Stimulated activated naive CD8-positive, alpha-beta T cell treated with anti-CD3 and anti-CD28 coated beads, Interleukin-15, amount 100 ng/mL, for 72 hours (primary cell): ENCODE measurements around the gene DHX38.
A peak's percentile ranks its signal among the peaks of the same experiment; 100 is the strongest.
"Not testable (repeated sequence)": the region's sequence is repeated elsewhere in the genome, so short reads cannot be mapped to it uniquely, and the experiment has no call there.

ENCODE experiments used
- ATAC-seq: fragments of 150-1000 bp; cut with Tn5 transposase; 2 replicates; pipeline ENCODE4 v1.10.0; 2021; ENCODE audit warnings: mild to moderate bottlenecking, moderate library complexity
- DNase-seq, 2 donors: peaks; one replicate each; pipeline ENCODE4 v3.0.0; 2021 to 2022
- H3K27ac Mint-ChIP-seq, 2 donors: one replicate each; pipeline ENCODE4 v1.8.0; 2022; ENCODE audit warnings: mild to moderate bottlenecking in 2 of 2, mixed read lengths in 2 of 2, moderate library complexity in 2 of 2
- H3K27me3 Mint-ChIP-seq: one replicate; pipeline ENCODE4 v1.8.0; 2022; ENCODE audit warnings: mixed read lengths
- H3K4me1 Mint-ChIP-seq: one replicate; pipeline ENCODE4 v1.8.0; 2022; ENCODE audit warnings: mild to moderate bottlenecking, mixed read lengths
- H3K4me3 Mint-ChIP-seq, 2 donors: one replicate each; pipeline ENCODE4 v1.8.0; 2022; ENCODE audit warnings: mild to moderate bottlenecking in 2 of 2, mixed read lengths in 2 of 2, moderate library complexity in 1 of 2
- H3K9me3 Mint-ChIP-seq, 2 donors: one replicate each; pipeline ENCODE4 v1.8.0; 2022; ENCODE audit warnings: mixed read lengths in 2 of 2

Gene DHX38

DNA sequence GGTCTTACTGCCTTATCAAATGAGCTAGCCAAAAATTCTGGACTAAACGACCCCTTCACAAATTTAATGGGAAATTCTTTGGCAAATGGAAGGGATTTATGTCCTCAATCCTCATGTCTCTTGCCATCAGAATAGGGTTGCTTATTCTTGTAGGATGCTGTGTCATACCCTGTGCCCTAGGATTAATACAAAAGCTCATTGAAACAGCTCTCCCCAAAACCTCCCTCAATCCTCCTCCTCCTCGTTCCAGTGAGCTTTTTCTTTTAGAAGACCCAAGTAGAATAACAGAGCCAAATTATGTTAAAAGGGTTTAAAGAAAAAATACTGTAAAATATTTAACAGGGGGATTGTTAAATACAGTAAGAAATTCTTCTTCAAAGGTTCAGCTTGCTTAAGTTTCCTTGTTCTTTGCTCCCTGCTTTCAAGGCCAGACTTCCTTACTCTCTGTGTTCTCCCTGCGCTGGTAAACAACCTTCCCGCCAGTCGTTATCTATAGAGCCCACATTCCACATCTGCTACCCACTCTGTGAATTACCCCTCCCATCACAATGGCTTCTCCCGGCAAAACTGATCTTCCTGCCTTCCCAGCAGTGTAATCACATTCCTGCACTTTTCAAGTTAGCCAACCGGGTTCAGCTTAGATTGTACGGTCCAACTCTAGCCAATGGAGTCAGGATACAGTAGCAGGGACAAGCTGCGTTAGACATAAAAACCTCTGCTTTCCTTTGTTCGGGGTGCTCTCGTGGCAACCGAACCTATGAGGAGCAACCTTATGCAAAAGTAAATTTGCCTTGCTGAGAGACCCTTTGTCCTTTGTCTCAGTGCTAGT lies 20.9 kb upstream of the DHX38 start:
- H3K4me1 Mint-ChIP-seq, result no peaks in the 10 kb centered on the region
- peak overlapping the region in 1 of 2 donors; percentile 16 for H3K27ac Mint-ChIP-seq
- no peaks in the 10 kb centered on the region for H3K27me3 Mint-ChIP-seq
- no peak overlapping the region for H3K4me3 Mint-ChIP-seq
- DNase-seq (no peak), ATAC-seq (no peak)
- H3K9me3 Mint-ChIP-seq, result no peaks in the 10 kb centered on the region

DNA sequence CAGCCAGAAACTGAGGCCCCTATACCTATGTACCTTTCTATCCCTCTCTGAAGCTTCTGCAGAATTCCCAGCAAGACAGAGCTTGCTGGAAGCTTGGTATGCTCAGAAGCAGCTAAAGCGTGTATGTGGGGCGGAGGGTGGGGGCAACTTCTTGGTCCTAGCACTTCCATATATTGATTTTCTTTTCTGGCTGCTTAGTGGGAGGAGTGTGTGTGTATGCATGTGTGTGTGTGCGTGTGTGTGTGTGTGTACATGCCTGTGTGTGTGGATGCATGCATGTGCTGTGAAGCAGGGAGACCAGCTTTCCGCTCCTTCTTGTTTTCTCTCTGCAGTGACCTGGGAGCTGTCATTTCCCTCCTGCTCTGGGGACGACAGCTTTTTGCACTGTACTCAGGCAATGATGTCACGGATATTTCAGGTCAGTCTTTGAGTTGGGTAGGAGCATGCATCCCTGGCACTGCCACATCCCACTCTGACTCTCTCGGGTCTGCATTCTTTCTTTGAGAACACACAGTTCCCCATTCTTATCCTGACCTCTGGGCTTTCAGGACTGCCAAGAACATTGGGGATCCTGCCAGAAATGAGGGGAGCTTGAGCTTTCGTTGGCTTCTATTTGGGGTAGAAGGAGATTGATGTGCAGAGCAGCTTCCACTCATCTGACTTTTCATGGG lies 20.0 kb upstream of the DHX38 start:
- ATAC-seq, result no peak
- H3K27ac Mint-ChIP-seq, result peak overlapping the region in 1 of 2 donors; percentile 40

DNA sequence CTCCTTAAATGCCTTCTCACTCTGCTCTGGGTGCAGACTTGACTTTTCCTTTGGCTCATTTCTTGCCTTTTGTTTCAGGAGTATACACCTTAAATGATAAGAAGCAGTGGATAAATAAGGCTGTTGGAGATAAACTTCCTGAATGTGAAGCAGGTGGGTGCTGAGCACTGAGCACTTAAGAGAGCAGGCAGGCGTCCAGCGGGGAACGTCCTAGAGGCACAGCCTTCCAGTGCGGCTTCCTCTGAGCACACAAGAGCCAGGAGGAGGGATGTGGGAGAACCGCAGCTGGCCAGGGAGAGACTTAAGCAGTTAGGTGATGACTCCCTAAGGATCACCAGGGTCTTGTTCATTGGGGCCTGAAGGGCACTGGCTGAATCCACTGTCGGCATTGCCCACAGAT lies 18.6 kb upstream of the DHX38 start:
- H3K4me1 Mint-ChIP-seq, result not testable (repeated sequence)

More for the DNA sequence above, 20.0 kb upstream of the DHX38 start:
- Mint-ChIP-seq H3K4me1 (no peaks in the 10 kb centered on the region), H3K4me3 (no peak overlapping the region), H3K27me3 (no peaks in the 10 kb centered on the region), H3K9me3 (no peaks in the 10 kb centered on the region)
- DNase-seq, result no peak

DNA sequence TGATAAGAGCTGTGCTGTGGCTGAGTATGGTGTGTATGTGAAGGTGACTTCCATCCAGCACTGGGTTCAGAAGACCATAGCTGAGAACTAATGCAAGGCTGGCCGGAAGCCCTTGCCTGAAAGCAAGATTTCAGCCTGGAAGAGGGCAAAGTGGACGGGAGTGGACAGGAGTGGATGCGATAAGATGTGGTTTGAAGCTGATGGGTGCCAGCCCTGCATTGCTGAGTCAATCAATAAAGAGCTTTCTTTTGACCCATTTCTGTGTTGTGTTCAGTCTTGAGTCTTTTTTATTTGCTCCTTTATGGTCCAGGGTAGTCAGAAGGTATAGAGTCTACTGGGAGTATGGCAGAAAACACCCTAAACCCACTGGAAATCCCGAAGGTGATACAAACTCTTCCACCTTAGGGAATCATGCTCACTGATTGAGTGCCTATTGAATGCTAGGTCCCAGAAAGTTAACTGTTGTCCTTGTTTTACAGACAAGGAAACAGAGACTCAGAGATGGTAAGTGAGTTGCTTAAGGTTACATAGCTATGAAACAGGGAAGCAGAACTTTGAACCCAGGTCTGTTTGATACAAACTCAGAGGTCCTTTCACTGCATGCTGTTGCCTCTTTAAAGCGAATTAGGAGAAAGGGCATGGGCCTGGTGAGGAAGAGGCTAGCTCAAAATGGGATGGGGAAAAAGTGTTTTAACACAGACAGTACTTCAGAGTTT lies 16.5 kb upstream of the DHX38 start:
- not testable (repeated sequence) for ATAC-seq, H3K4me3 Mint-ChIP-seq, DNase-seq, H3K4me1 Mint-ChIP-seq, H3K27me3 Mint-ChIP-seq, H3K9me3 Mint-ChIP-seq
- peak overlapping the region in 1 of 2 donors; percentile 68 for H3K27ac Mint-ChIP-seq

More for the DNA sequence above, 18.6 kb upstream of the DHX38 start:
- not testable (repeated sequence) for H3K27ac Mint-ChIP-seq, H3K4me3 Mint-ChIP-seq, H3K9me3 Mint-ChIP-seq, ATAC-seq, DNase-seq, H3K27me3 Mint-ChIP-seq

DNA sequence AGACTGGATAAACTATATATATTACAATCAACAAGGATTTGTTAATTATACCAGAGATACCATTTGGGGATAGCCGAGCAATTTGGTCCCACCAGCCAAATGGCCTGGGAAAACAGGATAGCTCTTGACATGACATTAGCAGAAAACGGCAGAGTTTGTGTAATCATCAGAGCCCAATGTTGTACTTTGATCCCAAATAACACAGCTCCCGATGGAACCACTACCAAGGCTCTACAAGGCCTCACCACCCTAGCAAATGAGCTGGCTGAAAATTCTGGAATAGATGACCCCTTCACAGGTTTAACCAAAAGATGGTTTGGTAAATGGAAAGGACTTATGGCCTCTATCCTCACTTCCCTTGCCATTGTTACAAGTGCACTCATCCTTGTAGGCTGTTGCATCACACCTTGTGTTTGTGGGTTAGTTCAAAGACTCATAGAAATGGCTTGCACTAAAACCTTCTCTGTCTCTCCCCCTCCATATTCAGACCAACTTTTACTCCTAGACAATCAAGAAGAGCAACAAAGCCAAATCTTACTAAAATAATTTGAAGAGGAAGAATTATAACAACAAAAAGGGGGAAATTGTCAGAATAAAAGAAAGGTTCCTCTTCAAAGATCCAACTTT lies 9.8 kb upstream of the DHX38 start:
- Mint-ChIP-seq H3K27me3 (no peaks in the 10 kb centered on the region), H3K9me3 (peaks cover 5 to 17% of the 10 kb centered on the region in 2 donors), H3K4me1 (no peaks in the 10 kb centered on the region), H3K4me3 (no peak overlapping the region), H3K27ac (peak overlapping the region in 1 of 2 donors; percentile 24)
- DNase-seq (no peak), ATAC-seq (no peak)

DNA sequence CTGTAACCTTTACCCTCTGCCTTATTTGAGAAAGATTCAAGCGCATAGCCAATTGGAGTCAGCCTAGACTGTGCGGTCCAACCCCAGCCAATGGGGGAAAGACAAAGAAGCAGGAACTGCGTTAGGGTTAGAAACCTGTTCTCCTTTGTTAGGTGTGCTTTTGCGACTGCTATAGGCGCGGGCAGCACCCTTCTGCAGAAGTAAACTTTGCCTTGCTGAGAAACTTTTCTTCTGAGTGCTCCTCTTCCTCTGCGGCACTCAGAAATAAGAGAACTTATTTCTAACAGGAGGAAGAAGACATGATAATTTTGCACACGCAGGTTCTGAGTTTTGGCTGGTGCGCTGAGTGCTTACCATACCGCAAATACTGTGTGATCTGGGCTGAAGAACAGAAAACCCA lies 9.2 kb upstream of the DHX38 start:
- ATAC-seq (no peak), DNase-seq (no peak)
- Mint-ChIP-seq H3K9me3 (peaks cover 5 to 17% of the 10 kb centered on the region in 2 donors), H3K4me1 (no peaks in the 10 kb centered on the region), H3K4me3 (no peak overlapping the region), H3K27ac (peak overlapping the region in 1 of 2 donors; percentile 27), H3K27me3 (no peaks in the 10 kb centered on the region)

DNA sequence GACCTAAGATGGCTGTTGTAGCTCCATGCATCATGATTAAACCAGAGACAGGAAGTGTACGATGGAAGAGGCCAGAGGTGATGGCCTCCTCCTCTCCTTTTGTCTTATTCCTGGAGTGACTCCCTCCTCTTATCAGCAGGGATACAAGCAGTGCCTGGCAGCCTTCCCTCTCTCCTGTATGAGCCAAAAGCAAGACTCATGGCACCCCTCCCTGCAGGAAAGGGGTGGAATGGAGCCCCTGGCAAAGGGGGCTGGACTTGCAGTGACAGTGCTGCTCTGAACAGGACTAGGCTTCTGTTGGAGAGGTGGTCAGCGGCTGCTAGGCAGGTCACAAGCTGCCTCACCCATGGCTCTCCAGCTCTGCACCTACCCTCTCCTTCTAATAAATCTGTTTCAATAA lies 8.6 kb upstream of the DHX38 start:
- Mint-ChIP-seq H3K27me3 (no peaks in the 10 kb centered on the region), H3K27ac (no peak overlapping the region), H3K4me3 (no peak overlapping the region), H3K9me3 (peaks cover 5 to 17% of the 10 kb centered on the region in 2 donors), H3K4me1 (peaks cover 2% of the 10 kb centered on the region)
- DNase-seq, result no peak
- no peak for ATAC-seq

DNA sequence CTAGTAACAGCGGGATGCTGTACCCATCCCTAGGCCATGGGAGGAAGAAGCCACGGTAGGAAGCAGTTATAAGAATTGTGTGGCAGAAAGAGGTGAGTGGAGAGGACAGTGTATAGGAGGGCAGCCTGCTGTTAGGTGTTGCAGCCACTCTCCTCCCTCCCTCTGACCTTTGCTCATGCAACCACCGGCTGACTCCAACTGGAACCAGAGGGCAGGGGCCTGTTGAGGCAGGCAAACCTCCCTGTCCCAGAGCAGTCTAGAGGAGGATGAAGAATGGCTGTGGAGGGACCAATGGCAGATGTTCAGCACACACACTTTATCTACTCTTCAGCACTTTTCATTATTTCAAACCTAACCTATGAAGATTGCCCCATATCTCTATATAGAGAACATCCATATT lies 2.4 kb upstream of the DHX38 start:
- H3K9me3 Mint-ChIP-seq, result no peaks in the 10 kb centered on the region
- peaks cover 50% of the 10 kb centered on the region for H3K4me1 Mint-ChIP-seq
- no peak for DNase-seq
- H3K27ac Mint-ChIP-seq, result peak overlapping the region; percentile 77 to 79
- no peak for ATAC-seq
- H3K27me3 Mint-ChIP-seq, result no peaks in the 10 kb centered on the region
- H3K4me3 Mint-ChIP-seq, result peak overlapping the region; percentile 45 to 97

DNA sequence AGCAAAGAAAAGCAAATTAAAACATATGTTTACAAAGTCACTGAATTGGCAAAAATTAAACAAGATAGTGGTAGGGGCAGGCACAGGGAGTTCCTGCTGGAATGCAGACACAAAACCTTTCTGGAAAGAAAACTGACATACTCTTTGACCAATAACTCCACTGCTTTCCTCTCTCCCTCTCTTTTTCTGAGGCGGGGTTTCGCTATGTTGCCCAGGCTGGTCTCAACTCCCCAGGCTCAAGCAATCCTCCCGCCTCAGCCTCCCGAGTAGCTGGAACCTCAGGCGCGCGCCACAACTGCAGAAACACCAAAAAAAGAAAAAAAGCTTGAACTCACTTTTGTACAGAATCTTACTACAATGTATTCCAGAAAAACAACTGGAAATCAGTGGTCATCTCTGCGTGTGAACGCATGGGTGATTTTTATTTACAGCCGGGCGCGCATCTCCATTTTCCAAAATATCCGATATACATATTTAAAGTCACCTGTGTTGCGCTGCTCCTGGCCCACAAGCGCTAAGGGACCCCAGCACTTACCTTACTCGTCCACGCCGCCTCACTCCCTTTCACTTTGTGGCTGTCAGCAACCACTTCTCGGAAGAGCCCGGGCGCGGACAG lies 707 bp upstream of the DHX38 start:
- Mint-ChIP-seq H3K4me1 (peaks cover 50% of the 10 kb centered on the region), H3K27ac (peak overlapping the region; percentile 100), H3K9me3 (no peaks in the 10 kb centered on the region), H3K27me3 (no peaks in the 10 kb centered on the region), H3K4me3 (peak overlapping the region; percentile 97)
- no peak for DNase-seq
- peak; percentile 50 for ATAC-seq

DNA sequence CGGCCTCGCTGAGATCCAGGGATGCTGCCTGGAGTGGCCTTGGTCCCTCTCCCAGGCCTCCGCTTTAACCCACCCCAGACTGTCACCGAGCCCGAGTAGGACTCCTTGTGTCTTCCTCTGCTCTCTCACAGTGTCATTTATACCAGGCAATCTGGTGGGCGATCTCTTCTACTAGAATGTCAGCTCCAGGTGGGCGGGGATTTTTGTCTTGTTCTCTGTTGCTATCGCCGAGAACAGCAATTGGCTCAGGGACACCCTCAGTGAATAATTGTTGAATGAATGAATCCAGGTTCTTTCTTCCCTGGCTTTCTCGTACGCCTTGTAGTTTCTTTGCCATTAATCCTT lies 591 bp downstream of the DHX38 start:
- no peak for DNase-seq
- Mint-ChIP-seq H3K4me3 (peak overlapping the region; percentile 97), H3K27me3 (no peaks in the 10 kb centered on the region), H3K27ac (peak overlapping the region; percentile 100), H3K4me1 (peaks cover 50% of the 10 kb centered on the region), H3K9me3 (no peaks in the 10 kb centered on the region)
- ATAC-seq, result no peak

DNA sequence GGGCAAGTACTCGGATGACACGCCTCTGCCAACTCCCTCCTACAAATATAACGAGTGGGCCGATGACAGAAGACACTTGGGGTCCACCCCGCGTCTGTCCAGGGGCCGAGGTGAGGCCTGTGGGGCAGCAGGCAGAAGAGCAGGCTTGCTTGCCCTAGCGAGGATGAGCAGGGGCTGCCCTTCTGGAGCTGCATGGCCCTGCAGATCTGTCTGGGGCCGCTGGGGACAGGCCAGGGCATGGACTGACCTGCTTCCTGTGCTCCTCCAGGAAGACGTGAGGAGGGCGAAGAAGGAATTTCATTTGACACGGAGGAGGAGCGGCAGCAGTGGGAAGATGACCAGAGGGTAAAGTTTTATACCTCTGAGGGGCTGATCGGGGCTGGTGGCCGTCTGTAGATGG lies 5.3 kb downstream of the DHX38 start:
- no peak for DNase-seq
- H3K4me1 Mint-ChIP-seq, result peaks cover 19% of the 10 kb centered on the region
- no peak for ATAC-seq
- no peaks in the 10 kb centered on the region for H3K9me3 Mint-ChIP-seq
- no peak overlapping the region for H3K27ac Mint-ChIP-seq
- no peaks in the 10 kb centered on the region for H3K27me3 Mint-ChIP-seq
- no peak overlapping the region for H3K4me3 Mint-ChIP-seq

DNA sequence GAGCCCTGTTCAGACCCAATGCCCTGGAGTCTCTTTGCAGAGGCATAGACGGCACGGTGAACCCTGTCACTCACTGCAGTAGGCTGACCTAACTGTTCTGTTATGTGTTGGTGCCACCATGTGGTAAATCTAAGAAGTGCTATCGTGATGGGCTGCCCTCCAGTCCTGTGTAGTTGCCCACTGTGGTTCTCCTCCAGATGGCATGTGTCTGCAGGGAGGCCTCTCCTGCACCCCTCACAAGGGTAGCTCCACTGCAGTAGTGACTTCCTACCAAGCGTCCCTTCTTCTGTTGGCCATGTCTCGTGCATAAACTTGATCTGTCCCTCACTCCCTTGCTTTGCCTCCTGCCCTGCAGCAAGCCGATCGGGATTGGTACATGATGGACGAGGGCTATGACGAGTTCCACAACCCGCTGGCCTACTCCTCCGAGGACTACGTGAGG lies 5.8 kb downstream of the DHX38 start:
- no peaks in the 10 kb centered on the region for H3K9me3 Mint-ChIP-seq
- DNase-seq (peak; percentile 54 to 57), ATAC-seq (peak; percentile 93)
- no peak overlapping the region for H3K27ac Mint-ChIP-seq
- no peak overlapping the region for H3K4me3 Mint-ChIP-seq
- H3K4me1 Mint-ChIP-seq, result peaks cover 19% of the 10 kb centered on the region
- H3K27me3 Mint-ChIP-seq, result no peaks in the 10 kb centered on the region

DNA sequence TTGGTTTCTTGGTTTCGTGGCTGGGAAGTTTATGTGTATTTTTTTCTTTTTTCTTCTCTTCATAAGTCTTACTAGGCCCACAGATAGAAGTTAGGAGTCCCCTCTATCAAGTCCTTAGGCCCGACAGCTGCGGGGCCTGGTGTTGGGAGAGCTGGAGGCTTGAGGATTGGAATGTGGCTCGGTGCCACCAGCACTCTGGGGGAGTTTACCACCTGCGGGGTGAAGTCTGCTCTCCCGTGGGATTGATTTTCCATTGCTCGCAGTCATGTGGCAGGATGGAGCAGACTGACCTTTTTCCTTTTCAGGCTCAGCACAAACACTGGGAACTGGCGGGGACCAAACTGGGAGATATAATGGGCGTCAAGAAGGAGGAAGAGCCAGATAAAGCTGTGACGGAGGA lies 7.5 kb downstream of the DHX38 start:
- Mint-ChIP-seq H3K4me3 (no peak overlapping the region), H3K27me3 (no peaks in the 10 kb centered on the region), H3K27ac (peak overlapping the region in 1 of 2 donors; percentile 82), H3K9me3 (no peaks in the 10 kb centered on the region), H3K4me1 (peaks cover under 1% of the 10 kb centered on the region)
- DNase-seq (no peak), ATAC-seq (no peak)

DNA sequence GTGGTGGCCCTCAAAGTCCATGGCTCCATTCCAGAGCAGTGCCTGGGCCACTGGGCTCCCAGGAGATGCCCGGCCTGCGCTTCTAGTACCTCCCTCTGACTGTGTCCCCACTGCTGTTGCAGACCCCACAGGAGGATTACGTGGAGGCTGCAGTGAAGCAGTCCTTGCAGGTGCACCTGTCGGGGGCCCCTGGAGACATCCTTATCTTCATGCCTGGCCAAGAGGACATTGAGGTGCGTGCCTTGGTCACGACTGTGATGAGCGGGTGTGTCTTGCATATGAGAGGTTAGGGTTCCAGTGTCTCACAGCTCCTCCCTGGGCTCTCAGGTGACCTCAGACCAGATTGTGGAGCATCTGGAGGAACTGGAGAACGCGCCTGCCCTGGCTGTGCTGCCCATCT lies 11.3 kb downstream of the DHX38 start:
- Mint-ChIP-seq H3K9me3 (no peaks in the 10 kb centered on the region), H3K4me3 (no peak overlapping the region), H3K27me3 (no peaks in the 10 kb centered on the region), H3K4me1 (no peaks in the 10 kb centered on the region), H3K27ac (no peak overlapping the region)
- ATAC-seq (no peak), DNase-seq (no peak)

DNA sequence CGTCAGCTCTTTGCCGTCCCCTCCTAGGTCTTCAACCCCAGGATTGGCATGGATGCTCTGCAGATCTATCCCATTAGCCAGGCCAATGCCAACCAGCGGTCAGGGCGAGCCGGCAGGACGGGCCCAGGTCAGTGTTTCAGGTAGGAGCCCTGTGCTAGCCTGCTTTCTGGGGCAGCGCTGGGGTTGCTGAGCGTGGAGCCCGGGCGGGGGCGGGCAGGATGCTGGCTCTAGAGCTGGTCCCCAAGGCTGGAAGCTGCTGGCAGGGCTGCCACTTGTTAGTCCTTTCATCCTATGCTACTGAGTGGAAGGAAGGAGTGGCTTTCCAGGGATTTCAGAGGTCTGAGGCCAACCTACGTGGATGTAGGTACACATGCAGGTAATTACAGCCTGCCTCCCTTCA lies 12.3 kb downstream of the DHX38 start:
- ATAC-seq (no peak), DNase-seq (no peak)
- no peak overlapping the region for H3K4me3 Mint-ChIP-seq
- peak overlapping the region in 1 of 2 donors; percentile 19 for H3K27ac Mint-ChIP-seq
- H3K9me3 Mint-ChIP-seq, result no peaks in the 10 kb centered on the region
- H3K27me3 Mint-ChIP-seq, result no peaks in the 10 kb centered on the region
- H3K4me1 Mint-ChIP-seq, result no peaks in the 10 kb centered on the region
